ENCODE results near the gene HIGD2B. TPM values are rescaled to one million over a fixed set of nuclear protein-coding genes. Genes with fewer than 3 reads are reported as not detected.
"Not testable (repeated sequence)": the region's sequence is repeated elsewhere in the genome, so short reads cannot be mapped to it uniquely, and the experiment has no call there.

HIGD2B gene
- total RNA-seq, 2 experiments from 2014 or later = 0.53 TPM; not detected in 1

DNA sequence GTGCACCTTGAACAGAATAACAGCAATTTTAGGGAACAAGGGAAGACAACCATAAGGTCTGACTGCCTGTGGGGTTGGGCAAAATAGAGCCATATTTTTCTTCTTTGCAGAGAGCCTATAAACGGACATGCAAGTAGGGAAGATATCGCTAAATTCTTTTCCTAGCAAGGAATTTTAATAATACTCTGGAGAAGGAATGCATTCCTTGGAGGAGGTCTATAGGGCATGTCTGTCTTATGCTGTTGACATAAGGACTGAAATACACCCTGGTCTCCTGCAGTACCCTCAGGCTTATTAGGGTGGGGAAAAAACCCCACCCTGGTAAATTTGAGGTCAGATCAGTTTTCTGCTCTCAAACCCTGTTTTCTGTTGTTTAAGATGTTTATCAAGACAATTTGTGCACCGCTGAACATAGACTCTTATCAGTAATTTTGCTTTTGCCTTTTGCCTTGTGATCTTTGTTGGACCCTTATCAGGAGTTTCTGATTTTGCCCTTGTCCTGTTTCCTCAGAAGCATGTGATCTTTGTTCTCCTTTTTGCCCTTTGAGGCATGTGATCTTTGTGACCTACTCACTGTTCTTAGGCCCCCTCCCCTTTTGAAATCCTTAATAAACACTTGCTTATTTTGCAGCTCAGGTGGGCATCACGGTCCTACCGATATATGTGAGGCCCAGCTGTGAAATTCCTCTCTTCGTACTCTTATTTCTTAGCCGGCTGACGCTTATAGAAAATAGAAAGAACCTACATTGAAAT lies 22.7 kb upstream of the HIGD2B start:
- CTCF ChIA-PET = interaction anchor here (1.6 kb wide), 1 partner anchor 14 kb away, joined by 4 read pairs; no protein-coding TSS in a partner anchor
- not testable (repeated sequence) for H3K27ac Mint-ChIP-seq; H3K36me3 Mint-ChIP-seq; DNase-seq; ATAC-seq; H3K4me3 Mint-ChIP-seq; H3K4me1 Mint-ChIP-seq; H3K9me3 Mint-ChIP-seq (ENCODE audit: low read depth); H3K27me3 Mint-ChIP-seq

GRCh38 chr15:72706266-72706665 lies 20.3 kb upstream of the HIGD2B start:
- CTCF ChIA-PET = interaction anchor here (0.8 to 1.3 kb wide), 3 partner anchors 12 to 106 kb away, joined by 3 to 6 read pairs (median 4); no protein-coding TSS in a partner anchor
- no peaks in the 10 kb centered on the region for H3K9me3 Mint-ChIP-seq (ENCODE audit: low read depth)

GRCh38 chr15:72700076-72700475 lies 14.1 kb upstream of the HIGD2B start:
- Mint-ChIP-seq H3K36me3 (peaks cover 6% of the 10 kb centered on the region), H3K4me3 (no peak overlapping the region), H3K27me3 (no peaks in the 10 kb centered on the region), H3K4me1 (peaks cover 3% of the 10 kb centered on the region), H3K9me3 (ENCODE audit: low read depth) (no peaks in the 10 kb centered on the region), H3K27ac (no peak overlapping the region)
- DNase-seq (no peak), ATAC-seq (no peak)
- CTCF ChIA-PET = no interaction called here

More at GRCh38 chr15:72706266-72706665, 20.3 kb upstream of the HIGD2B start:
- Mint-ChIP-seq H3K36me3 (peaks cover 2% of the 10 kb centered on the region), H3K4me1 (no peaks in the 10 kb centered on the region), H3K27ac (no peak overlapping the region), H3K4me3 (no peak overlapping the region), H3K27me3 (no peaks in the 10 kb centered on the region)
- DNase-seq (no peak), ATAC-seq (no peak)

DNA sequence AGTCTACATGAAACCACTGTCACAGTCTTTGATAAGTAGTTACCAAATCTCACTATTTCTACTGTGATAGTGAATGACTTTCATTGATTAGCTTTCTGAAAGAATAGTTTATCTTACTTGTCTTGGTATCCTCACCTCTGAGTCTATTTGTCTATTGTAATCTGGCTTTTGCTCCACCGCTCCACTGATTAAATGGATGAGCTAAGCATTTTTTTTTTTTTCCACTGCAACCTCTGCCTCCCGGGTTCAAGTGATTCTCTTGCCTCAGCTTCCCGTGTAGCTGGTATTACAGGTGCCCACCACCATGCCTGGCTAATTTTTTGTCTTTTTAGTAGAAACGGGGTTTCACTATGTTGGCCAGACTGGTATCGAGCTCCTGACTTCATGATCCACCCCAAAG lies 13.0 kb upstream of the HIGD2B start:
- Mint-ChIP-seq H3K27ac (no peak overlapping the region), H3K9me3 (ENCODE audit: low read depth) (no peaks in the 10 kb centered on the region), H3K4me3 (no peak overlapping the region), H3K27me3 (no peaks in the 10 kb centered on the region), H3K4me1 (peaks cover 7% of the 10 kb centered on the region), H3K36me3 (peaks cover 6% of the 10 kb centered on the region)
- ATAC-seq (no peak), DNase-seq (no peak)
- CTCF ChIA-PET = interaction anchor here (1.0 kb wide), 1 partner anchor 23 kb away, joined by 3 read pairs; no protein-coding TSS in a partner anchor

DNA sequence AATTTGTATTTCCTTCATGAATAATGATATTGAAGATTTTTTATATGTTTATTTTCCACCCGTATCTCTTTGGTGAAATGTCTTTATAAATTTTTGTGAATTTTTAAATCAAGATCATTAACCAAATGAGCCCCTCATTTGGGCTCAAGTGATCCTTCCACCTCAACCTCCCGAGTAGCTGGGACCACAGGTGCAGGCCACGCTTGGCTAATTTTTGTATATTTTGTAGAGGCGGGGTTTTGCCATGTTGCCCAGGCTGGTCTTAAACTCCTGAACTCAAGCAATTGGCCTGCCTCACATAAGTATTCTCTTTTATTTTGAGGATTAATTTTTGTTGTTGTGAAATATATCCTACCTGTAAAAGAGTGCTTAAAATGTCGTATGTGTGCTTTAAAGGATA lies 5.0 kb upstream of the HIGD2B start:
- peaks cover 4% of the 10 kb centered on the region for H3K36me3 Mint-ChIP-seq
- no peaks in the 10 kb centered on the region for H3K9me3 Mint-ChIP-seq (ENCODE audit: low read depth)
- H3K27ac Mint-ChIP-seq = no peak overlapping the region
- CTCF ChIA-PET = no interaction called here
- no peak for ATAC-seq
- H3K27me3 Mint-ChIP-seq = no peaks in the 10 kb centered on the region
- H3K4me1 Mint-ChIP-seq = peaks cover 14% of the 10 kb centered on the region
- DNase-seq = no peak
- no peak overlapping the region for H3K4me3 Mint-ChIP-seq

- Mint-ChIP-seq H3K27ac (no peak overlapping the region), H3K27me3 (no peaks in the 10 kb centered on the region), H3K9me3 (ENCODE audit: low read depth) (no peaks in the 10 kb centered on the region), H3K4me1 (peaks cover 16% of the 10 kb centered on the region), H3K4me3 (no peak overlapping the region), H3K36me3 (no peaks in the 10 kb centered on the region)
- DNase-seq (no peak), ATAC-seq (no peak)
- CTCF ChIA-PET = interaction anchor here (2.3 kb wide), 1 partner anchor 33 kb away, joined by 10 read pairs; no protein-coding TSS in a partner anchor
Measured at GRCh38 chr15:72688697-72689096, 2.7 kb upstream of the HIGD2B start.

- Mint-ChIP-seq H3K4me1 (peaks cover 16% of the 10 kb centered on the region), H3K9me3 (ENCODE audit: low read depth) (no peaks in the 10 kb centered on the region), H3K36me3 (no peaks in the 10 kb centered on the region), H3K4me3 (peak overlapping the region; percentile 91), H3K27me3 (peaks cover 6% of the 10 kb centered on the region), H3K27ac (peak overlapping the region; percentile 95)
- DNase-seq (no peak), ATAC-seq (no peak)
- CTCF ChIA-PET = interaction anchor here (0.6 to 2.8 kb wide), 5 partner anchors 14 to 371 kb away, joined by 3 to 14 read pairs (median 7); no protein-coding TSS in a partner anchor
Measured at GRCh38 chr15:72685301-72685924, 569 bp downstream of the HIGD2B start.

DNA sequence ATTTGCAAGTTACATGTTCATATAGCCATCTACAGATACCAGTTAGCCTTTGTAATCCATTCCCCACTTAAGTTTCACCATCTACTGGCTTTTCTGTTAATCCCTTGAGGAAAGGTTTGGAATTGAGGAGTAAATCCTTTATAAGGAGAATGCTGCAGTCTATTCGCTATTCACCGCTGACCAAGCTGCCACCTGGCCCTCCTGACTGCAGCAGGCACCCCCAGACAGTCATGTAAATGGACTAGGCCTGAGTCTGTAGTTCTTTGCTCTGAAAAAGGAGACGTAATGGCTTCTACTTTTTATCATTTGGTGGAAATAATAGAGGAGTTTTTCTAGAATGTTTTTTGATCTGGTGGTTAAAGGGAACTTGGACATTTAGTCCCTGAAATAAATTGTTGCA lies 3.2 kb downstream of the HIGD2B start:
- no peaks in the 10 kb centered on the region for H3K36me3 Mint-ChIP-seq
- H3K27ac Mint-ChIP-seq = no peak overlapping the region
- ATAC-seq (no peak), DNase-seq (no peak)
- H3K4me1 Mint-ChIP-seq = peaks cover 16% of the 10 kb centered on the region
- H3K9me3 Mint-ChIP-seq (ENCODE audit: low read depth) = no peaks in the 10 kb centered on the region
- H3K27me3 Mint-ChIP-seq = peaks cover 28% of the 10 kb centered on the region
- CTCF ChIA-PET = interaction anchor here (1.5 kb wide), 1 partner anchor 12 kb away, joined by 4 read pairs; no protein-coding TSS in a partner anchor
- no peak overlapping the region for H3K4me3 Mint-ChIP-seq

- DNase-seq (no peak), ATAC-seq (no peak)
- H3K27me3 Mint-ChIP-seq = peaks cover 40% of the 10 kb centered on the region
- no peaks in the 10 kb centered on the region for H3K36me3 Mint-ChIP-seq
- peaks cover 9% of the 10 kb centered on the region for H3K4me1 Mint-ChIP-seq
- no peak overlapping the region for H3K27ac Mint-ChIP-seq
- H3K9me3 Mint-ChIP-seq (ENCODE audit: low read depth) = no peaks in the 10 kb centered on the region
- CTCF ChIA-PET = interaction anchor here (1.1 to 1.3 kb wide), 3 partner anchors 10 to 81 kb away, joined by 3 to 4 read pairs (median 4); no protein-coding TSS in a partner anchor
- H3K4me3 Mint-ChIP-seq = no peak overlapping the region
Measured at GRCh38 chr15:72680931-72681330, 5.1 kb downstream of the HIGD2B start.

GRCh38 chr15:72676838-72677237 lies 9.1 kb downstream of the HIGD2B start:
- CTCF ChIA-PET = no interaction called here
- Mint-ChIP-seq H3K27me3 (peaks cover 48% of the 10 kb centered on the region), H3K4me1 (no peaks in the 10 kb centered on the region), H3K9me3 (ENCODE audit: low read depth) (no peaks in the 10 kb centered on the region), H3K4me3 (no peak overlapping the region), H3K27ac (no peak overlapping the region), H3K36me3 (no peaks in the 10 kb centered on the region)
- no peak for ATAC-seq
- no peak for DNase-seq

GRCh38 chr15:72671525-72671924 lies 14.5 kb downstream of the HIGD2B start:
- H3K4me1 Mint-ChIP-seq = peaks cover 4% of the 10 kb centered on the region
- DNase-seq (no peak), ATAC-seq (no peak)
- H3K36me3 Mint-ChIP-seq = no peaks in the 10 kb centered on the region
- no peaks in the 10 kb centered on the region for H3K9me3 Mint-ChIP-seq (ENCODE audit: low read depth)
- H3K27ac Mint-ChIP-seq = no peak overlapping the region
- CTCF ChIA-PET = interaction anchor here (0.7 to 2.1 kb wide), 9 partner anchors 8 to 398 kb away, joined by 3 to 14 read pairs (median 4); partner anchors contain the start of genes BBS4 and HIGD2B
- H3K4me3 Mint-ChIP-seq = no peak overlapping the region
- peaks cover 20% of the 10 kb centered on the region for H3K27me3 Mint-ChIP-seq

DNA sequence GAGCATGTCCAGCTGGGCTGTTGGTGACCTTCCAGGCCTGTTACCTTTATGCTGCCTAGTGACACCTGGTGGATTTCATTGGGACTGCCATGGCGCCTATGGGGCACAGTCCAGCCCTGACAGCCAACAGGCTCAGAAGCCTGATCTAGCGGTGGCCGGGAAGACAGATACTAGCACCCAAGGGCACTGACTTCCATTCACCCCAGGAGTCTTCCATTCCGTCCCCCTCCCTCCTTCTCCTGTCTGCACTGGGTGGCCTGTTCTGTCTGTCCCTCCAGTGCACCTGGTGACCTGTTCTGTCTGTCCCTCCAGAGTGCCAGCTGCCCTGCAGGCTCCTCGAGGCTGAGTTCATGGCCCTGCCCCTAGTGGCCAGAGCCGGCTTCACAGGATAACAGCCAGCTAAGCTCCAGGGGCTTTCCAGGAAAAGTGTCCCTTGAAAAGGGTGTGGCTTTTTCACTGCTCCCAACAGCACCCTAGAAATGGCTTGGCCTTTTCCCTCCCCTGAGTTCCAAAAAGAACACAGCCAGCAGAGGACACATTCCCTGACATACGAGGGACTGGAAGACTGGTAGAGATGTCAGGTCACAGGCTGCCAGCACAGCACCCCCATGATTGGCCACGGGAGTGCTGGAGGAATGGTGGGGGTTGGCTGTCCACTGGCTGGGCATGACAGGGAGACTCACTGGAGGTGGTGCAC lies 15.2 kb downstream of the HIGD2B start:
- DNase-seq (peak; percentile 85), ATAC-seq (peak; percentile 97)
- Mint-ChIP-seq H3K4me3 (peak overlapping the region; percentile 50), H3K27me3 (peaks cover 16% of the 10 kb centered on the region)
- H3K27ac Mint-ChIP-seq; H3K9me3 Mint-ChIP-seq (ENCODE audit: low read depth); H3K36me3 Mint-ChIP-seq; H3K4me1 Mint-ChIP-seq: not testable (repeated sequence)
- CTCF ChIA-PET = interaction anchor here (0.6 to 2.1 kb wide), 14 partner anchors 9 to 444 kb away, joined by 3 to 14 read pairs (median 4); partner anchors contain the start of genes BBS4 and HIGD2B

GRCh38 chr15:72669803-72670202 lies 16.2 kb downstream of the HIGD2B start:
- H3K36me3 Mint-ChIP-seq; DNase-seq; H3K4me3 Mint-ChIP-seq; CTCF ChIA-PET; H3K4me1 Mint-ChIP-seq; ATAC-seq; H3K27ac Mint-ChIP-seq; H3K9me3 Mint-ChIP-seq (ENCODE audit: low read depth): not testable (repeated sequence)
- H3K27me3 Mint-ChIP-seq = peaks cover 14% of the 10 kb centered on the region

All from activated CD8-positive, alpha-beta memory T cell treated with anti-CD3 and anti-CD28 coated beads, Interleukin-2, amount 10 ng/mL, durations not matched to agents 7 days and 5 days (primary cell).